Colonic mucosa (tissue), 4 donors: ENCODE data around the gene DNAJC21. TPM values are rescaled to one million over a fixed set of nuclear protein-coding genes. Genes with fewer than 3 reads are reported as not detected.

Experiments used
- DNase-seq: peaks from one replicate; pipeline ENCODE4 v3.0.0-alpha.2; 2020
- H3K27ac ChIP-seq: fragments of 200-600 bp; one replicate; pipeline ENCODE4 v1.8.0; 2021
- H3K27me3 ChIP-seq: fragments of 200-600 bp; one replicate; pipeline ENCODE4 v1.8.0; 2021
- H3K36me3 ChIP-seq: fragments of 200-600 bp; one replicate; pipeline ENCODE4 v1.8.0; 2021
- H3K4me1 ChIP-seq: fragments of 200-600 bp; one replicate; pipeline ENCODE4 v1.8.0; 2021; ENCODE audit warnings: mild to moderate bottlenecking
- H3K4me3 ChIP-seq: fragments of 200-600 bp; one replicate; pipeline ENCODE4 v1.8.0; 2021
- H3K9ac ChIP-seq, 2 donors: one replicate each; pipeline ENCODE4 v1.7.0; 2013; ENCODE audit warnings: control low read depth in 2 of 2, low read depth in 2 of 2, low read length in 2 of 2
- H3K9me3 ChIP-seq: fragments of 200-600 bp; one replicate; pipeline ENCODE4 v1.8.0; 2021
- CTCF ChIP-seq: fragments of 200-600 bp; IDR thresholded peaks from one replicate; pipeline ENCODE4 v1.8.0; 2022; ENCODE audit warnings: antibody characterized with exemption, mild to moderate bottlenecking
- intact Hi-C: fragments of 100-400 bp; cut with DNase I; formaldehyde crosslinking; loops from one replicate; pipeline ENCODE4 v1.14.1; 2022
- total RNA-seq, 2 donors: library from RNA; stranded (reverse); fragmentation: NEBNext Ultra II Directional in 1 of 2; extraction: Animal tissue kit (Norgen Biotek cat#: 25700) in 1 of 2; gene quantifications; one replicate each; pipeline ENCODE4 v1.2.1, GENCODE V29; 2021
- donor health status: healthy.
- donor health status: DM: no; HTN: no; CAD: no.
- donor health status: DM: no; HTN: no; CAD: no.

DNAJC21 gene
- total RNA-seq, 2 donors from 2014 or later = 39.5 to 40.4 TPM

GRCh38 chr5:34914671-34915138, 14.7 kb upstream of the DNAJC21 start:
- DNase-seq = peak; percentile 53
- TF ChIP-seq CTCF = no peak
- Histone ChIP-seq H3K9me3 (no peaks in the 10 kb centered on the region), H3K4me1 (peaks cover 20% of the 10 kb centered on the region), H3K9ac (peak overlapping the region; percentile 72 to 75), H3K27me3 (no peaks in the 10 kb centered on the region), H3K4me3 (peak overlapping the region; percentile 99), H3K36me3 (no peaks in the 10 kb centered on the region), H3K27ac (peak overlapping the region; percentile 93)
- intact Hi-C loops = no loop called here

GRCh38 chr5:34915139-34915855, 14.1 kb upstream of the DNAJC21 start, which contains the start of the genes BRIX1 and RAD1:
Gene BRIX1 (plus strand): TSS chr5:34915711. CDS start chr5:34915739, 28 bp downstream.
Gene RAD1 (minus strand): TSS chr5:34915504. CDS start chr5:34914892, 612 bp downstream.
- Histone ChIP-seq H3K27ac (peak within 1 kb of the TSS; percentile 93), H3K9ac (peak within 1 kb of the TSS; percentile 75 to 95), H3K36me3 (no peaks in the 10 kb centered on the region), H3K9me3 (no peaks in the 10 kb centered on the region), H3K27me3 (no peaks in the 10 kb centered on the region), H3K4me1 (peaks cover 20% of the 10 kb centered on the region), H3K4me3 (peak within 1 kb of the TSS; percentile 99)
- DNase-seq = peak; percentile 97
- intact Hi-C loops = no loop called here
- no peak for TF ChIP-seq CTCF

- no peak for DNase-seq
- no peaks in the 10 kb centered on the region for H3K36me3 ChIP-seq
- H3K4me3 ChIP-seq = peak overlapping the region; percentile 99
- intact Hi-C loops = no loop called here
- peak overlapping the region; percentile 93 for H3K27ac ChIP-seq
- H3K9ac ChIP-seq = peak overlapping the region; percentile 75 to 95
- no peaks in the 10 kb centered on the region for H3K9me3 ChIP-seq
- no peaks in the 10 kb centered on the region for H3K27me3 ChIP-seq
- peaks cover 20% of the 10 kb centered on the region for H3K4me1 ChIP-seq
- no peak for TF ChIP-seq CTCF
Observed at GRCh38 chr5:34915856-34916192, 13.5 kb upstream of the DNAJC21 start.

- no peak for DNase-seq
- Histone ChIP-seq H3K27me3 (no peaks in the 10 kb centered on the region), H3K4me3 (peak overlapping the region; percentile 99), H3K36me3 (no peaks in the 10 kb centered on the region), H3K9ac (peak overlapping the region; percentile 75 to 95), H3K4me1 (peaks cover 20% of the 10 kb centered on the region), H3K9me3 (no peaks in the 10 kb centered on the region), H3K27ac (peak overlapping the region; percentile 93)
- TF ChIP-seq CTCF = no peak
- intact Hi-C loops = no loop called here
Observed at GRCh38 chr5:34916518-34916917, 12.8 kb upstream of the DNAJC21 start.

- Histone ChIP-seq H3K4me1 (peaks cover 20% of the 10 kb centered on the region), H3K27me3 (no peaks in the 10 kb centered on the region), H3K9me3 (no peaks in the 10 kb centered on the region), H3K27ac (no peak overlapping the region), H3K9ac (no peak overlapping the region), H3K36me3 (no peaks in the 10 kb centered on the region), H3K4me3 (no peak overlapping the region)
- intact Hi-C loops = no loop called here
- no peak for TF ChIP-seq CTCF
- DNase-seq = no peak
Observed at GRCh38 chr5:34918025-34918424, 11.3 kb upstream of the DNAJC21 start.
